Glomerular visceral epithelial cell (primary cell): ENCODE data around the gene IMPG2.
A peak's percentile ranks its signal among the peaks of the same experiment; 100 is the strongest.

ENCODE experiments used
- DNase-seq: peaks from one replicate; pipeline ENCODE4 v3.0.0-alpha.2; 2016; ENCODE audit errors: extremely low spot score

IMPG2 gene

DNA sequence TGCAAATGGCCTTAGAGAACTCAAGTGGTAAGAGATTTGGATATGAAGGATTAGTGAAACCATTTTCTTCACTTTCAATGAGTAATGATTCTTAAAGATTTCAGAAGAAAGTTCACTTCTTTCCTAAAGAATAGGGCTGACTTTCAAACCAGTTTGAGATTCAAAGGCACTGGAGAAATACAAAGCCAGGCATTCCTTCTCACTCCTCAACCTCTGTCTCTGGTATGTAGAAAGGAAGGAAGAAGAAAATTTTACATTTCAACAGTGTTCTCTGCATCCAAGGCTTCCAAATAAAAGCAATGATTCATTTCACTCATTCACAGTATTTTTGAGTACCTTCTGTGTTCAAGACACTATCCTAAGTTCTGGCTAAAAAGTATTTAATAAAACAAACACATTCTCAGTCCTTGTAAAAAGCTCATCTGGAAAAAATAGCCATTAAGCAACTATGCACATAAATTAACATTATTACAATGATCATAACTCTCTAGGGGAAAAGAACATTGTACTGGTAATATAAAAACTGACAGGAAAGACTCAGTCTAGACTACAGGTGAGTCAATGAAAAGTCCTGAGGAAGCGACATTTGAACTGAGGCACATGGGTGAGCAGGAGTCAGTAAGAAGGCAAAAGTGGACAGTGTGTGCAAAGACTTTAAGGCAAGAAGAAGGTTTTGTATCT, 79.5 kb downstream of the IMPG2 start:
- DNase-seq: no peak

- DNase-seq: no peak
These were observed 85.3 kb downstream of the IMPG2 start for GRCh38 chr3:101235048-101235447.

GRCh38 chr3:101230618-101231017, 89.8 kb downstream of the IMPG2 start:
- no peak for DNase-seq

- DNase-seq: no peak
These were observed 90.7 kb downstream of the IMPG2 start for GRCh38 chr3:101229681-101230080.

DNA sequence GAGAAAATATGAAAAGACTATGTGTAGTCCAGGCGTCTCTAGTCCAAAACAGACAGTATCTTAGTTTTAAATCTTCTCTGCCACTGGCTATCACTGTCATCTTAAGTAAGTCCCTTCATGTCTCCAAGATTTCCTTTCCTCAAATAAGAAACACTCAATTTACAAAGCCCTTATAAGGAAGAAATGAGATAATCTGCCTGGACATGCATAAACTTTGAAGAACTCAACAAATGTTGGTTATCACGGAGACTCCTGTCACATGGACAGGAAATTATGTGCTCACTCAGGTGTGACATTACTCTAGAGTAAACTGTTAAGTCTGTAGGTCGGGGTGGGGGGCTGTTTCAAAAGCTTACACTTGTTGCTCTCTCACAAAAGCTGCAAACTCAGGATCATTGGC, 91.9 kb downstream of the IMPG2 start:
- DNase-seq: no peak

DNA sequence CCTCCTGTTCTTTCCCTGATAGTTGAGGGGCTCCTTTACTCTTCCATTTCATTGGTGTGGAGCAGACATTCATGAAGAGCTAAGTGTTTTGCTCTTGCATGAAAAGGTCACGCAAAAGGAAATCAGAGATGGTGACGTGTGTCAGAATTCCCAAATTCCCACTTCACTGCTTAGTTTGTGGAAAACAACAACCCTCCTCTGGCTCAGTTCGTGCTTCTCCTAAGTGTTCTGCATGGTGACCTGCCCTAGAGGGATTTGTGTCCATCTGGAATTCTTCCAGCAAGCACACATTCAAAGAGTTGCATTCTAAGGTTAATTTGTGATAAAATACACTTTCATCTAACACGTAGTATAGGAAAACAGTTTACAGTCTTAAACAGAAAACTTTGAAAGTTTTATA, 95.6 kb downstream of the IMPG2 start:
- DNase-seq: no peak

DNA sequence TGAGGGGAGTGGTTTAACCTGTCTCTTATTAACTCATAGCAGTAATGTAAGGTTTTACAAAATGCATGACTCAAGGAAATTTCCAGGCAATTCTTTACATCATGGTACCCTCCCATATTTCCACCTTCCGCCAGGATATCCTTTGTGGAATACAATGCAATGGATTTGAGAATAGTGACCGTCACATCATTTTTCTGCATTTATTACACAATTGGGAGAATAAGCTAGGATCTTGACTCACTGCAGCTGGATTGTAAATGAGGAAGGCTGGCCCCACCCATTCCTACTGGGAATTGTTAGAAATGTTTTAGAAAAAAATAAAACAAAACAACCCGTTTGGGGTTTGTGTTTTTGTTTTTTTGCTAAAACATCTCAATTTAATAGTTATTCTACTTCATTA, 97.4 kb downstream of the IMPG2 start:
- no peak for DNase-seq

DNA sequence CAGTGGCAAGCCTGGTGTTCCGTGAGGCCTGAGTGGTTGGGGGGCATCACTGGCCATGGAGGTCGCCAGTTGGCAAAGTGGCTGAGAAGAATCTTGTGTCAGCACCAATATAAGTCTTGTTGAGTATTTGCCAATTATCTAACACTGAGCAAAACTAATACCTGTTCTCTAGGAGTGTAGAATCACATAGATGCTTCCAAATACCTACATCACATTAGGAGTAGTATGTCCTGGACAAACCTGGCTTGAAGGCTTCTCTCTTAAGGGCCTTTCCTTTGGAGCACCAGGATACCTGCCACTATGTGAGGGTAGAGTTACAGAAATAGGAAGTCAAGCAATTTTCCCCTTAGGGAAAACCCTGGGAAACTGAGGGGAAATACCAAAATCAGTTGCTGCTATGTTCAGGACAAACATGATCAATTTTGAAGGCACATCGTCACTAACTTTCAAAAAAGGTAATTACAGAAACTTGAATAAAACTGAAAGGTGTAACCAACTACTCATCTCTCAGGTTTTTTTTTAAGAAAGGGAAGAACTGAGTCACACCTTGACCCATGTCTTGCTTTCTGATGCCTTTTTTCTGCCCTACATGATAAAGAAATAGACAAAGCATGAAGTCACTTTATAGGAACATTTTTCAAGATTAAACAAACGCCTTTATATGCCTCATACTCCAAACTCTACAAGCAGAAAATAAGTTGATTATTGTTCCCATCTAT, 100.4 kb downstream of the IMPG2 start:
- DNase-seq: no peak

- DNase-seq: no peak
These were observed 102.7 kb downstream of the IMPG2 start for GRCh38 chr3:101217472-101218245.

- no peak for DNase-seq
These were observed 103.5 kb downstream of the IMPG2 start for GRCh38 chr3:101216710-101217465.

DNA sequence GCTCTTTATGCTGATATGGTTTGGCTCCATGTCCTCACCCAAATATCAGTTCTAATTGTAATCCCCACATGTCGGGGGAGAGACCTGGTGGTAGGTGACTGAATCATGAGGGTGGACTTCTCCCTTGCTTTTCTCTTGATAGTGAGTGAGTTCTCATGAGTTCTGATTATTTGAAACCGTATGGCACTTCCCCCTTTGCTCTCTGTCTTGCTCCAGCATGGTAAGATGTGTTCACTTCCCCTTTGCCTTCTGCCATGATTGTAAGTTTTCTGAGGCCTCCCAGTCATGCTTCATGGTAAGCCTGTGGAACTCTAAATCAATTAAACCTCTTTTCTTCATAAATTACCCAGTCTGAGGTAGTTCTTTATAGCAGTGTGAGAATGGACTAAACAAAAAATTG, 107.6 kb downstream of the IMPG2 start:
- no peak for DNase-seq

DNA sequence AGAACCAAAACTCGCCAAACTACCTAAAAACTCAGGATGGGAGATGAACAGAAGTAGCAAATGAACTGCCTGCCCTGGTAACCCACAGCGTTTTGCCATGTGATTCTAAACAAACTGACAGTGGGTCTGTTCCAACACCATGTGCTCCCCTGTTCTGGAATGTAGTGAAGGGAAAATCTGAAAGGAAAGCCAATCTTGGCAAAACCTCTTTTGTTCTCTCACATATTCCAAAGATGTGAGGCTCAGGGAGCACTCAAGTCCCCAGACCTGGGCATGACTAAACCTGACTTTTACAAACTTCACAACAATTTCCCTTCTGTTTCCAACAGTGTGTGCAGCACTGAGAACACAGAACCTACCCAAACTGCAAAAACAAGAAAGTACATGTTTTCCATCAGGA, 116.1 kb downstream of the IMPG2 start:
- no peak for DNase-seq

- peak; percentile 72 for DNase-seq
These were observed 117.0 kb downstream of the IMPG2 start for GRCh38 chr3:101203411-101203810.

DNA sequence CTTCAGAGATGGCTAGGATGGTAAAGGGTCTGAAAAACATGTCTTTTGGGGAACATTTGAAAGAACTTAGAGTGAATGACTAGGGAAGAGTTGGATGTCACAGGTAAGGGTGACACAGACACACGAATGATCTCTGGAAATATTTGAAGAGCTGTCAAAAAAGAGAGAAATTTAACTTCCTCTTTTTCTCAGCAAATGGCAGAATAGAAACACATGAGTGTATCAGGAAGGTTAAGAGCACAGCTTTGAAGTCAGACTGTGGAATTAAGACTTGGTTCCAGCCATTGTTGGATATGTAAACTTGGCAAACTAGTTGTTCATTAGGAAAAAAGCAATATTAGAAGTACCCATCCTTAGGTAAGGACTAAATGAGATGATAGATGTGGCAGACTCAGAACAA, 117.7 kb downstream of the IMPG2 start:
- no peak for DNase-seq

- no peak for DNase-seq
These were observed 119.9 kb downstream of the IMPG2 start for GRCh38 chr3:101200461-101200860.

DNA sequence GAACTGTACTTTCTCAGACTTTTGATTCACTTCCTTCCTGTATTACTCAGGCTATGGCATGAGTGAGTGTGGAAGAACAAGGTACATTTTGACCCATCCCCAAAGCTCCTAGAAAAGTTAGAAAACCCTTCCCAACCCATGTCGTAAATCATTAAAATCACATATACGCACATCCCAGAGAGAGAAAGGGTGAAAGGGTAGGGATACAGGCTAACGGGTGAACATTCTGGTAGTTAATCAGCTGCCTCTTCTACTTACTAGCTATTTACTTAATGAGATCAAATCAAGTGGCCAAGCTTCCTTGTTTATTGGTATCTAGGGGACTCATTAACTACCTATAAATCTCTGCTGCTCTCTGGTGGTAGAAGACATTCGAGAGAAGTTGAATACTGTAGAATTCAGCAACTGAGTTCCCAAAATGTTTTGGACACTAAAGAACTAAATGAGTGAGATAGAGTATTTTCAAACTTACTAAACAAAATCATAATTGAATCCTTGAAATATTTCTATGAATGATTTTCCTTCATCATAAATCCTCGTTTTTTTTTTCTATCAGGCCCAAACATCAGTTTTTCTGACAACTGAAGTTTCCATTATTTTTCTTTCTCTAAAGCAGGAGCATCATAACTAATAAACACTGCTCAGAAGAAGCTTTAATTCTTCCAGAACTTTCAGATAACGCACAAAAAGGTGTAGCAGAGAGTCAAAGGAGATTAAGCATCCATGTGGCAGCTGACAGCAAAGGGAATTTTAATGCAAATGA, 124.2 kb downstream of the IMPG2 start:
- peak; percentile 51 for DNase-seq

GRCh38 chr3:101194392-101194791, 126.0 kb downstream of the IMPG2 start:
- no peak for DNase-seq

- DNase-seq: peak; percentile 52
These were observed 126.4 kb downstream of the IMPG2 start for GRCh38 chr3:101193957-101194356.

GRCh38 chr3:101189796-101190195, 130.6 kb downstream of the IMPG2 start:
- peak; percentile 53 for DNase-seq

- no peak for DNase-seq
These were observed 131.2 kb downstream of the IMPG2 start for GRCh38 chr3:101189176-101189575.

- DNase-seq: no peak
These were observed 135.0 kb downstream of the IMPG2 start for GRCh38 chr3:101185341-101185740.
